NT2/D1 (cell line): ENCODE data around the gene TM4SF4.

Source experiments
- YY1 ChIP-seq: IDR thresholded peaks from 2 replicates; pipeline ENCODE4 v1.6.1; 2011; ENCODE audit not compliant: insufficient read length, insufficient read depth
- ZNF274 ChIP-seq: IDR thresholded peaks from 2 replicates; pipeline ENCODE4 v1.6.1; 2011; ENCODE audit warnings: mild to moderate bottlenecking, low read depth, low read length

DNA sequence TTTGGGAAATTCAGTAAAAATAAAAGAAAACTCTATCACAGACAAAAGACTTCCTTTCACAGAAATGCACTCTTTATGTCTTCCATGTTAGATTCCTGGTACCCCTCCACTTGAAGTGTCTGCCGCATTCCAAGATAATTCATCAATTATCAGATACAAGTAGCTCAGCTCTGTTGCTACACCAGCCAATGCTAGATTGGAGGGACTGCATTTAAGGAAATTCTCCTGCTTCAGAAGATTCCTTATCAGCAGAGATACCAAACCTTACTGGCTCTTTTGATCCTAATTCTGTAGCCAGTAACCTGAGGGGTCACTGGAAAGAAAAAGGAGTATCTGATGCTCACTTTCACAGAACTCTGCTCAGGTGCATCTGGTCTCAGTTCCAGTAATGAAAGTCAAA lies 63.9 kb downstream of the TM4SF4 start:
- TF ChIP-seq ZNF274 (no peak), YY1 (no peak)
